Fibroblast of gingiva (primary cell): ENCODE data around the gene PSMA7.

Experiments
- DNase-seq: peaks from one replicate; pipeline ENCODE4 v3.0.0-alpha.2; 2011; ENCODE audit warnings: low read depth

The PSMA7 gene

DNA sequence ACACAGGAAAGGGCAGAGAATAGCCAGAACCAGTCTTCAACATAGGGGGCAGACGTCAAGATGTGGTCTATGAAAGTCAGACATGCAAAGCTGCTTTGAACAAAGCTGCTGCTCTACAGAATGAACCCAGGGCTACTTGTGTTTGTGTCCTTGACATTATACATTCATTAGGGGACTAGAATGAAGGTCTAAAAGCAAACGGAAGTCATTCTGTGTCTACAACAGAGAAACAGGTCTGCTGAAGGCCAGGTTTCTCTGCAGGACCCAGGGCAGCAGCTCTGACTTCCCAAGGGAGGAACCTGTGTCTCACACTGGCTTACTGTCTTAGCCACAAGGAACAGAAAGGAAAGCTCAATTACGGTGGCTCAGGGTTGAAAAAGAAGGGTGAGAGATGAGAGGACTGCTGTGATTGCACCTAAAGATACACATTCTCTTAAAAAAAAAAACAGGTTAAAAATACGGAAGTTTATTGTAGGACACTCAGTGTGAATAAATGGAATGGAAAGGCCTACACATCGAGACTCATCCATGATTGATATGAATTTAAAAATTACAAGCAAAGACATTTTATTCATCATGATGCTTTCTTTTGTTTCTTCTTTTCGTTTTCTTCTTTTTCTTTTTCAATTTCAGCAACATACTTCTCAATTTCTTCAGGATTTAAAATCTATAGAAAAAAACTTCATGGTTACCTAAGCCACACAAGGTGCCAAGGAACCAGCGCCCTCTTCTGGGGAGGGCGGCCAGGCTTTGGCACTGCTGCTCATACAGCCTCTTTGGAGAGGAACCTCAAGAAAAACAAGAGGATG lies 6.7 kb downstream of the PSMA7 start:
- DNase-seq = peak; percentile 61

DNA sequence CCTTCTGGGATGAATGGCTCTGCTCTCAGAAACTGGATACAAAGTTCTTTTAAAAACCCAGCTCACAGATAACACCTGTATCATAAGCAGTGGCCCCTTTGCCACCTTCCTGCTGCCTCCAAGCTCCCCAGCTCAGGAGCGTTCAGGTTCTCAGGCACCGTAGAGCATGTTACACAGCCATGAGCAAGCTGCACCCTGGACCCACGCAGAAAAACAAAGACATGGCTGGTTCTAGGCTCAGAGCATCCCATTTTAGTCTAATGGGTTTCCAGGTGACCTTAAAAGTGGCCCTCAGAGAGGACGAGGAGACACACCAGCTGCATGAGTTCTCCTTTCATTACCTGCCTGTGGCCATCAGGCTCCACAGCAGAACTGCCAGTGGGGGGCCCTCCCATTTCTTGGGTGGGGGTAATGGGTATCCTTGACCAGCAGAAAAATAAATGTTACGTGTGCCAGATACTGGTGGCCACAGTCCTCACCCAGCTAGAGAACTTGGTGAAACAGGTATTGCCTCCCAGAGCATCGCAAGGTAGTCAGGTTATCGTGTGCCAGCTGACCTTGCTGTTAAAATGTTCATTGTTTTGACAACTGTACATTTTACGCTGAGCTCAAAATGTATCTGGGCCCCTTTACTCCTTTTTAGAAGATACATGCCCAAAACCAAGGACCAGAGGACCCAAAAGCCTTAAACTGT lies 7.5 kb downstream of the PSMA7 start:
- DNase-seq = no peak

DNA sequence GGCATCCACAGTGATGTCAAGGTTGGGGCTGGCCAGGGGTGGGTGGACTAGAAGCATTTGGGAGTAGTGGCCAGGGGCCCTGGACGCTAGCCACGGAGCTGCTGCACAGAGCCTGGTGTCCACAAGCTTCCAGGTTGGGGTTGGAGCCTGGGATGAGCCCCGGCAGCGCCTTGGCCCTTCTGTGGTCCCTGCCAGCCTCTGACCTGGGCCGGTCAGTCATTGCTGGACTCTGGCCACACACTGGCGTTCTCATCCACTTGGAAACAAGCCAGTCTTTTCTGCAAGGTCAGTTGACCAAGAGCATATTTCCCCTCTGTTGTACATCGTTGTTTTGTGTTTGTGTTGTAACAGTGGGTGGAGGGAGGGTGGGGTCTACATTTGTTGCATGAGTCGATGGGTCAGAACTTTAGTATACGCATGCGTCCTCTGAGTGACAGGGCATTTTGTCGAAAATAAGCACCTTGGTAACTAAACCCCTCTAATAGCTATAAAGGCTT lies 8.4 kb downstream of the PSMA7 start:
- DNase-seq = peak; percentile 87

DNA sequence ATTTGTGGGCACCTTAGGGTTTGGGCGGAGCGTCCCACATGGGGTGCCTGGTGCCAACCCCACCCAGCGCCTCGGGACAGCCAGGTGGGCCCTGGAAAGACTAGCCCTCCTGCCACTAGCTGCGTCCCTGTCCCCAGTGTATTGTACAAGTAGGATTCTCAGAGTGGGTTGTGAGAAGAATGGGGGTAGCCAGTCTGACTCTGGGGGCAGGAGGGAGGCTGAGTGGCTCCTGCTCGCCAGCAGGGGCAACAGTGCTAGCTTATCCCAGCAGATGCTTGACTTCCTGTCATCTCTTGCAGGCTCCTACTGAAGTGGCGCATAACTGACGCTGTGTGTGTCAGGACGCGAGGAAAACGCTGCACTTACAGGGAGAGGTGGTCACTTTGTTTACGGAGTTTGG lies 9.3 kb downstream of the PSMA7 start:
- DNase-seq = no peak

DNA sequence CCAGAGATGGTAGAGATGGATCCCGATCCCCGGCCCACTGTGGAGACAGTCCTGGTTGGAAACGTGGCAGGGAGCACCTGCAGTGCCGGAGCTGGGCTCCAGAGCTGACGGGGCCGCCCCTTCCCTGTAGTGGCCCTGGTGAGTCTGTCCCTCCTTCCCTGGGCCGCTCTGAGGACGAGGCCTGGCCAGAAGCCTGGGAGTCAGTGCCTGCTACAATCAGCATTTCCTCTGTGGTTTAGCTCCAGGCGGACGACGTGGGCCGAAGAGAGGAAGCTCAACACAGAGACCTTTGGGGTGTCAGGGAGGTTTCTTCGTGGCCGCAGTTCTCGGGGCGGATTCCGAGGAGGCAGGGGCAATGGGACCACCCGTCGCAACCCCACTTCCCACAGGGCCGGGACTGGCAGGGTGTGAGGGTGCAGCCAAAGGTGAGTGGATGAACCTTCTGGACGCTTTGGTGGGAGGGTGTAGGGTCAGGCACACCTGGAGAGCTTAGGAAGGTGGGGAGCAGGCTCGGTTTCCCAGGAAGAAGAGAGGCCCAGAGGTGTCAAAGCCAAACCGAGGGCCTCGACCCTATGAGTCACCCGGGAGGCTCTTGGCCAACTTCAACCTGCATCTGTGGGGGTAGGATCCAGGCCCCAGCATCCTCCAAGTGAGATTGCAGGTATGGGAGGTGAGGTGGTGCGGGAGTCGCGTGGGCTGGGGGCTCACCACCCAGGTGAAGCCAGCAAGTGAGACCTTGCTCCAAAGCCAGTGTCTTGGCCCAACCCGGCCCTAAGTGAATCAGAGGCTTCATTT lies 9.9 kb downstream of the PSMA7 start:
- no peak for DNase-seq

DNA sequence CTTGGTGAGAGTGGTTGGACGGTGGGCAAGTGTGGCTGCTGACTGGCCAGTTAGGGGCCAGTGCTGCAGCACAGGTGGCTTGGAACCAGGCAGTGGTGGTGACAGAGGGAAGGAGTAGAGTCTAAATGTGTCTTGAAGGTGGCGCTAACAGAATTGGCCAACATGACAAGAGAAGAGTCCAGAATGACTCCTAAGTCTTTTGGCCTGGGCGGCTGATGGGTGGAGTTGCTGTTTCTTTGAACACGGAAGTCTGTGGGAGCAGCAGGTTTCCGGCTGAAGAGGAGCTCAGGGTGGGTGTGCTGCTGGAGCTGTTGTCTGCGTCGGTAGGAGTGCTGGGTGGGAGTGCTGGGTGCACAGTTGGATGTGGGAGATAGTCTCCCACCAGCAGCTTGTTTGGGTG lies 10.8 kb downstream of the PSMA7 start:
- DNase-seq = no peak

DNA sequence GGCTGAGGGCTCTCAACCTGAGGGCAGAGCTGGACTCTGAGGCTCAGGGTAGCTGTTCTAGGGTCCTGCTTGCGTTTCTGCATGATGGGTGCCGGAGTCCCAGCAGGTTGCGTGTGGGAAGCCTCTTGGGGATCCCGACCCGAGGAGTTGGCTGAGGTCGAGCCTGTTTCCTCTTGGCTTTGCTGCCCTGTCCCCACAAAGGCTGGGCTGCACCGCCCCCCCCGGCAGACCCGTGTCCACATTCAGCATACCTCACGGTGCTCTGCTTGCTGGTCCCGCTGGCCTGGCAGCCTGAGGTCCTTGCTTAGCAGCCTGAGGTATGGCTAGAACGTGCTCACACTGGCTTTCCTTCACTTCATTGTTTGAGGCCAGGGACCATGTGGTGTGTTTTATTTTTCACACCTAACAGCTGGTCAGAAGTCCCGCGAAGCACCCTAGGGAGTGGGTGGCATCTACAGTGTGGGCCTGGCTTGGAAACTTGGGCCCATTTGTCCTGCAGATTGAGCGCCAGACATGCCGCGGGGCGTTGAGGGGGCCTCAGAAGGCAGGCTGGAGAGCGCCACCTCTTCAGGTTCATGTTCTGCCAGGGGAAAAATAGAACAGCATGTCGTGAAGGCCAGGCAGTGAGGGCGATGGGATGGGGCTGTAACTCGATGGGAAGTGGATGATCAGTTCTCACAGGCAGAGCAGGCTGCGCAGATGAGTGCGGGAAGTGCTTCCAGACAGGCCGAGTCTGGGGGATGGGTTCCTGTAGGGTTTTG lies 11.5 kb downstream of the PSMA7 start:
- no peak for DNase-seq

DNA sequence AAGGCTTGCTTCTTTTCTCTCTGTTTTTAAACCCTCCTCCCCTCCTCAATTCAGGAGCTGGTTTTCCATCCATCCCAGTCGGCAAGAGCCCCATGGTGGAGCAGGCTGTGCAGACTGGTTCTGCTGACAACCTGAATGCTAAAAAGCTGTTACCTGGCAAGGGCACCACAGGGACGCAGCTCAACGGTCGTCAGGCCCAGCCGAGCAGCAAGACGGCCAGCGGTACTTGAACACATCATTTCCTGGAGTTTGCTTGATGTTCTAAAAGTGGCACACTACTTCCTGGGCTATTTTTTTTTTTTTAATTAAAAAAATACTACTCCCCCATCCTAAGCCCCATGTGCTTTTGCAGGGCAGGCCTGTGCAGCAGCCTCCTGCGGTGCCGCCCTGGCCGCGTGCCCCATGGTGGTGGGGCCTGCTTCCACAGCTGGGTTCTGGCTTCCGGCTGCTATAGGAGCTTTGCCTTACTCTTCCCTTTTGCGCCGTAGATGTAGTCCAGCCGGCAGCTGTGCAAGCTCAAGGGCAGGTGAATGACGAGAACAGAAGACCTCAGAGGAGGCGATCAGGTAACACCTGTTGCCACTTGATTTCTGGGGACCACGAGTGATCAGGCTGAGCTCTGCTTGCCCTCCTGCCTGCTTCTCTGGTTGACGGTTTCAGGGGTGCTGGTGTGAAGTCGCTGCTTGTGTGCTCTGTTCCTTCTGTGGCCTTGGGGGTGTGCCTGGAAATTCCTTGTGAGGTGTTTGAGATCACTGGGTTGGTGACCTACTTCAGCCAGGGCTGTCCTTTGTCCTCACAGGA lies 13.3 kb downstream of the PSMA7 start:
- no peak for DNase-seq

DNA sequence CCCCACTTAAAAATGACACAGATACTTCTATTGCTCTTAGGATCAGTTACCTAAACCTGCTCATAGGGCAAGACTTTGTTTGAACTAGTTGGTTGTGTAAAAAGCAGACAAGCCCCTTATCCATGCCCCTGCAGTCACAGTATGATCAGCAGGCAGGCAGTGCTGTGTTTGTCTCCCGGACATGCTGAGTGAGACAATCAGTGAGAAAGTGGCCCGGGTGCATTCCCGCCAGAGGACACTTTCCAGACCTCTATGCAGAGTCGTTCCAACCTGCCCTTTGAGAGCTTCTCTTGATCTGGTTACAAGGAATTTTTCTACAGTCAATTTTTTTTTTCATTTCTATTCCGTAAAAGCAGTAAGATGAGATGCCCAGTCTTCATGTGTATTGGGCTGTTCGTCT lies 14.7 kb downstream of the PSMA7 start:
- no peak for DNase-seq

DNA sequence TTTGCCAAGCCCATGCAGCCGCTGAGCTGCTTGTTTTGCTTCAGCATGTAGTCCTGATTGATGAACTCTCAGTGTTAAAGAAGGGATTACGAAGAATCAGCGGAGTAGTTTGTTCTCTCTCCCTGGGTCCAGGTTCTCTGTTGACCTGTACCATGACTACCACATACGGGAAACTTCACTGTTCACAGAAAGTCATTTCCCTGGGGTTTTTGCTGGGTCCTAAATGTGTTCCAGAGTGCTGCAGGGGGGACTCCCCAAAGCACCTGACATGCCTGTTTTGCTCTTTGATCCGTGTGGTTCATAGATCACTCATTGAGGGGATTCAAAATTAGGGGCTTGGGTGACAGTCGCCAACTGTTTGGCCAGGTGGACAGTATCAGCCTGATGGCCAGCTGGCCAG lies 15.4 kb downstream of the PSMA7 start:
- no peak for DNase-seq

DNA sequence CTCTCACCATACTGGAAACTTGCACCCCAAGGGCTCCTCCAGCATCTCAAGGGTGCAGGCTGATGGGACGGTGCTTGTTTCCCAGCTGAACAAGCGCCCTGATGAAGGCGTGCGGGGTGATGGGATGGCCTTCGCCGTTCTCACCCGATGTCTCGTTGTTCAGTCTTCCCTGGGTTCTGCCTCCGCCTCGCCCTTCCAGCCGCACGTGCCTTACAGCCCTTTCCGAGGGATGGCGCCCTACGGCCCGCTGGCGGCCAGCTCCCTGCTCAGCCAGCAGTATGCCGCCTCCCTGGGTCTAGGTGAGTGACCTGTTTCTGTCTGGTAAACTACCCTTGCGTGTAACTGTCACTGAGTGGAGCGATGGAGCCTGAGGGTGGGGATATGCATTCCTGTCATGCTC lies 17.1 kb downstream of the PSMA7 start:
- no peak for DNase-seq

DNA sequence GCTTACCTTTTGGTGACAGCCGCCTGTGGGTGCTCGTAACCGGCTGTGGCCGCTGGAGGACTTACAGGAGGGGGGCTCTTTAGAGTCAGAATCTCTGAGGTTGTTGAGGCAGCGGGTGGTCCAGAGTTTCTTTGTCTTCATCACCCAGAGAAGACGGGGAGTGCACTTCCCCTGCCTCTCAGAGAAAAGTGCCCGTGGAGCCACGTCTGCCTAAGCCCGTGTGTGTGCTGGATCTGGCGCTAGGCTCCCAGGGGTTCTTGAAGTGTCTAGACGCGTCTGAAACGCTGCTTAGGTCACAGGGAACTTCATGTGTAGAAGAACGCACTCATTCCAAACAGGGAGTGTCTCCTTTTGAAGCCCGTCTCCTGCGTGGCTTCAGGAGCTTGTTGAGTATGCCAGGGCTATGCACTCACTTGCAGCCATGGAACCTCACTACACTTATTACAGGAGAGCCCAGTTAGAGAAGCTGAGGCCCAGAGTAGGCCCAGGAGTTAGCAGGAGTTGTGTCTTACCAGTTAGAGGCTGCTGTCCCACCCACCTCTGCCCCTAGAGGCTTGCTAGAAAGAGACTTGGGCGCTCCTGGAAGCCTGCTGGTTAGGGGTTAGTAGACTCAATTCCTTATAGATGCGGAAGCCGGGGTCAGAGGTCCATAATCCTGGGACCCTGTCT lies 19.6 kb downstream of the PSMA7 start:
- DNase-seq = peak; percentile 15

DNA sequence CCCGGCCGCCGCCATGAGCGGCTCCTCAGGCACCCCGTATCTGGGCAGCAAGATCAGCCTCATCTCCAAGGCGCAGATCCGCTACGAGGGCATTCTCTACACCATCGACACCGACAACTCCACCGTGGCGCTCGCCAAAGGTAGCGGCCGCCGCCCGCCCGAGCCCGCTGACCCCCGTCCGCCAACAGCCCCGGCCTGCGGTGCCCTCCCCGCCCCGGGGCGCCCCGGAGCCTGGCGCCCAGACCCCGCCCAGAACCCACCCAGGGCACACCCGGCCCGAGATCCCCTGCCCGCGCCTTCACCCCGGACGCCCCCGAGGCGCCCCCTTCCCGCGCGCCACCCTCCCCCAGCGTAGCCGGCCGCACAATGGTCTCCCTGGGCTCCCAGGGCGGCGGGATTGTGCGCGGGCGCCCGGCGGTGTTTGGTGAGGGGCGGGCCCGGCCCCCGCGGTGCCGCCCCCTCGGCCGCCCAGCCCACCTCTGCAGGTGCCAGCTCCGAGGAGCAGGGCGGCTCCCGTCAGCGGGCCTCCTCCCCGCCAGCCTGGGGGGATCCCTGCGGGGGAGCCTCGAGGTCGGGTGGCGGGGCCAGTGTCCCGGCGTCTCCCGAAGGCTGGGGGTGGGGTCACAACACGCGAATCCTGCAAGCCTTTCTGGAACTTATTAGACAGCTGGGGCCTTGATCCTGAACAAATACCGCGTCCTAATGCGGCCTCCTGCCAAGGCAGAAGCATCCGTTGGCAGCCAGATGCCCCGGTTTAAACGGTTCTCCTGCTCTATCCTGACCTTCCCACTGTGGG lies 20.3 kb downstream of the PSMA7 start:
- DNase-seq = peak; percentile 63

DNA sequence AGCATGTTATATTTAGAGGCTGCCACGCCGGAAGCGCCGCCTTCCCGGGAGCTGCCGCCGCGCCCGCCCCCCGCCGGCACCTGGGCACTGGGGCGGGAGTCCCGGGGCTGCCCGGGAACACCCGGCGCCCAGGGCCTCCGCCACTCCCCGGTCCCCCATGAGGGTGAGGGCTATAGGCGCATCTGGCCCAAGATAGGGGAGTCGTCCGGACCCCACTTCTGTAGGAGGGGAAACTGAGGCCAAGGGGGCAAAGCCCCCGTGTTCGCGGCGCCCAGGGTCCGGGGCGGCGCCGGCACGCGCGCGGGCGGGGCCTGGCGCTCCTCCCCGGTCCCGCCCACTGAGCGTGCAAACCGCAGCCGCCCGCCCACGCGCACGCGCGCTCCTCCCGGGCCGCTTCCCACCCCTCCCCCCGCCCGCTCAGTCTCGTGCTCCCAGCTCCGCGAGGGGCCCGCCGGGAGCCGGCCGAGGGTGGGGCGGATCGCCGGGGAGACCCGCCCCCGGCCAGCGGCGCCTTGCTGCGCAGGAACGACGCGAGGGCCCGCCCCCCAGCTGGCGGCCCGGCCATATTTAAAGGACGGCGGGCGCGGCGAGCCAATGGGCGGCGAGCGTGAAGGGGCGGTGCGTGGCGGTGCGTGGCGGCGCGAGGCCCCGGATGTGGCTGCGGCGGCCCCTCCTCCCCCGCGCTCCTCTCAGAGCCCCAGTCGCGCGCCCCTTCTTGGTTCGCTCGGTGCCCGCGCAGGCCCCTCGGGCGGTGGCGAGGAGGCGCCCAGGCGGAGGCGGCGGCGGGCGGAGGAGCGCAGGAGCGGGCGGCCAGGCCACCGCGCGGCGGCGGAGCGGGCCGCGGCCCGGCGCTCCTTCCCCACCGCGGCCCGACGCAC lies 21.2 kb downstream of the PSMA7 start, which contains the start of gene LSM14B:
TSS of gene LSM14B (plus strand) at position 700 of the 878 bp plus-strand sequence. CDS start 192 bp downstream, outside the sequence.
- DNase-seq = peak; percentile 97

DNA sequence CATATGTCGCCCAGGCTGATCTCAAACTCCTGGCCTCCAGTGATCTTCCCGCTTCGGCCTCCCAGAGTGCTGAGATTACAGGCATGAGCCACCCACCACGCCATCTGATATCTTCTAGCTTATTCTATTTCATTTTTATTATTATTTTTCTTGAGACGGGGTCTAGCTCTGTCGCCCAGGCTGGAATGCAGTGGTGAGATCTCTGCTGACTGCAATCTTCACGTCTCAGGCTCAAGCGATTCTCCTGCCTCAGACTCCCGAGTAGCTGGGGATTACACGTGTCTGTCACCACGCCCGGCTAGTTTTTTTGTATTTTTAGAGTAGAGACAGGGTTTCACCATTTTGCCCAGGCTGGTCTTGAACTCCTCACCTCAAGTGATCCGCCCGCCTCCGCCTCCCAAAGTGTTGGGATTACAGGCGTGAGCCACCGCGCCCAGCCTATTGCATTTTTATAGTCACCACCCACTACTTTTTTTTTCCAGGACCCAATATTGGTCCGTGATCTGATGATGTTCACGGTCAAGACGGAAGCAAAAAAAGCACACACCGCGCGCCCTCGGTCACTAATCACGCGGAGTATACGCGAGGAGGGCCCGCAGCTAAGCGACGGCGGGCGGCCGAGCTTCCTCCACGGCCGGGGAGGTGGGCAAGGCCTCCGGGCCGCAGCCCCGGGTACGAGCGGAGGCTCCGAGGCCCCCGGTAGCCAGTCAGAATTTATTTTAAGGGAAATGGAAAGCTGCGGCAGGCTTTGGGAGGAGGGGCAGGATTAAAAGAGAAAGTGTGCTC lies 22.0 kb downstream of the PSMA7 start:
- DNase-seq = peak; percentile 63

DNA sequence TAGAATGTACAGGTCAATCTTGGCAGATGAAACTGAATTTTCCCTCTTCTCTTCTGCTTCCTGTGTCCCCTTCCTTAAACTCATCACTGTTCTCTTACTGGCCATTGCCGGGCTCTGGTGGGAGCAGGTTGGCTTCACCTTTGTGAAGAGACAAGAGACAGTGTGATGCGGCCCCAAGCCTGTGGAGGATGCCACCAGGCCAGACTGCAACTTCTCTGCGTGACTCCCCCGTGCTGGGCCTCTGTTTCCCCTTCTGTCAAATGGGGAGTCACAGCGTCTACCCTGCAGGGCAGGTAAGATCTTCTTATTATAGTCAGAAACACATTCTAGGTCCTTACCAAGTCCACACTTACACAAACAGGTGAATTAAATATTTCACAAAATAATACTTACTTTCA lies 22.8 kb downstream of the PSMA7 start:
- DNase-seq = no peak

DNA sequence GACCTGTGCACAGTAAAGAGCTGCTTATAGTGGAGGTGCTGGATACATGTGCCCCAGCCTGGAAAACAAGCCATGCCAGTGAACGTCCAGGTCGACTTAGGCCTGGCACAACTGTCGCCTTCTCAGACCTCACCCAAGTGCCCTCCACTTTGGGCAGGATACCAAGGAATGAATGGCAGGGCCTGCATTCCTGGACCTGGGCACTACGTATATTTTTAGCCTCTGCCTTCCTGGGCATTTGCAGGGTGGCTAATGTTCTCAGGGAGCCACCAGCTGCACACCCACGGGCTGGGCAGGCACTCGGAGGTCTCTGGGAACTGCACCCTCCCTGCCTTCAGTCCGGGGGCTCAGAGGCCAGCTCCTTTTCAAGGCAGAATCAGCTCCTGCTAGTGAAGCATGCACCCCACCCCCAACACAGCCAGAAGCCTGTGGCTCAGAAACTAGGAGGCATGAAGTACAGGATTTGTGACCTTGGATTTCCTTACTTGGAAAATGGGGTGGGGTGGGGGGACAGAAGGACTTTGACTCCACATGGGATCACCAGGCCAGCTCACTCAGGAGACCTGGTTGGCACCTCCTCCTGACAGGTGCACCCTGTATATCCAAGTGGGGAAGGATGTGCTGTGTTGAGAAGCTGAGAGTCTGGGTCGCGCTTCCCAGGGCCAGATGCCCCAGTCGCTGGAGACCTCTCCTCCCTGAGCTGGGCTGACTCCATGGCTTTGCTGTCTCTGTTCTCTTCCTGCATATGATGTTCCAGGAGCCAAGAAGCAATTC lies 23.4 kb downstream of the PSMA7 start:
- DNase-seq = no peak
